ENCODE data around the gene ERBIN.
A peak's percentile ranks its signal among the peaks of the same experiment; 100 is the strongest.
"Not testable (repeated sequence)": the region's sequence is repeated elsewhere in the genome, so short reads cannot be mapped to it uniquely, and the experiment has no call there.

The ERBIN gene

GRCh38 chr5:65926276-65926783, at the start of gene ERBIN:
TSS of gene ERBIN (plus strand) at chr5:65926575. CDS start at chr5:65992719, 66,144 bp downstream.
- DNase-seq = peak; percentile 67 to 70

- DNase-seq = no peak
Measured at GRCh38 chr5:65876970-65877369, 49.4 kb upstream of the ERBIN start.

GRCh38 chr5:65879668-65880256, 46.6 kb upstream of the ERBIN start:
- DNase-seq = peak in 1 of 2 donors; percentile 7

- no peak for DNase-seq
Measured at GRCh38 chr5:65880496-65881072, 45.8 kb upstream of the ERBIN start.

- no peak for DNase-seq
Measured at GRCh38 chr5:65882278-65882677, 44.1 kb upstream of the ERBIN start.

- DNase-seq = no peak
Measured at GRCh38 chr5:65883461-65883860, 42.9 kb upstream of the ERBIN start.

GRCh38 chr5:65886387-65886786, 40.0 kb upstream of the ERBIN start:
- DNase-seq = no peak

GRCh38 chr5:65892024-65892423, 34.4 kb upstream of the ERBIN start:
- DNase-seq = not testable (repeated sequence)

GRCh38 chr5:65892801-65893200, 33.6 kb upstream of the ERBIN start:
- no peak for DNase-seq

GRCh38 chr5:65893749-65894430, 32.5 kb upstream of the ERBIN start:
- no peak for DNase-seq

GRCh38 chr5:65895891-65896290, 30.5 kb upstream of the ERBIN start:
- no peak for DNase-seq

GRCh38 chr5:65900746-65901145, 25.6 kb upstream of the ERBIN start:
- DNase-seq = no peak

- DNase-seq = no peak
Measured at GRCh38 chr5:65902104-65902503, 24.3 kb upstream of the ERBIN start.

GRCh38 chr5:65903581-65903980, 22.8 kb upstream of the ERBIN start:
- no peak for DNase-seq

GRCh38 chr5:65906256-65906655, 20.1 kb upstream of the ERBIN start:
- no peak for DNase-seq

- DNase-seq = no peak
Measured at GRCh38 chr5:65907135-65907534, 19.2 kb upstream of the ERBIN start.

GRCh38 chr5:65910711-65911110, 15.7 kb upstream of the ERBIN start:
- DNase-seq = no peak

GRCh38 chr5:65912311-65912710, 14.1 kb upstream of the ERBIN start:
- DNase-seq = no peak

GRCh38 chr5:65913519-65913918, 12.9 kb upstream of the ERBIN start:
- DNase-seq = no peak

- no peak for DNase-seq
Measured at GRCh38 chr5:65914641-65915196, 11.7 kb upstream of the ERBIN start.

GRCh38 chr5:65915661-65916060, 10.7 kb upstream of the ERBIN start:
- not testable (repeated sequence) for DNase-seq

- no peak for DNase-seq
Measured at GRCh38 chr5:65916066-65916465, 10.3 kb upstream of the ERBIN start.

- no peak for DNase-seq
Measured at GRCh38 chr5:65916636-65917035, 9.7 kb upstream of the ERBIN start.

- DNase-seq = no peak
Measured at GRCh38 chr5:65919773-65920172, 6.6 kb upstream of the ERBIN start.

All from activated CD4-positive, alpha-beta T cell treated with anti-CD3 and anti-CD28 coated beads for 4 hours (primary cell).